Measurements from ENCODE around the gene KRTCAP3.
A peak's percentile ranks its signal among the peaks of the same experiment; 100 is the strongest.

KRTCAP3 gene

DNA sequence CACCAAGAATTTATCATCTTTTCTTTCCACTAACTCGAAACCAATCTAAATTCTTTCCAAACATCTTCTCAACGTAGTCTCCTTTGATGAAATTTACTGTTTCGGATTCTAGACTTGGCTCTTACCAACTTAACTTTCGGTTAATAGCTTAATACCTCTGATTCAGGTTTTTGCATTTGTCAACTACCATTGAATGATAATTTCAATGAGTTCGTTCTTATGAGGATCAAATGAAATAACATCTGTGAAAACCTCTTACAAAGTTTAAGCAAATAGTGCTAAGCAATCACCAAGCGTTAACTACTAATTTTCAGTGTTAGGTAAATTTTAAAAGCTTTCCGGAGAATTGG, 14.3 kb upstream of the KRTCAP3 start:
- peak overlapping the region; percentile 83 for H3K4me3 ChIP-seq (ENCODE audit: low read length)
- no peak for DNase-seq (ENCODE audit: low read depth)
- TF ChIP-seq, protein P1, sequence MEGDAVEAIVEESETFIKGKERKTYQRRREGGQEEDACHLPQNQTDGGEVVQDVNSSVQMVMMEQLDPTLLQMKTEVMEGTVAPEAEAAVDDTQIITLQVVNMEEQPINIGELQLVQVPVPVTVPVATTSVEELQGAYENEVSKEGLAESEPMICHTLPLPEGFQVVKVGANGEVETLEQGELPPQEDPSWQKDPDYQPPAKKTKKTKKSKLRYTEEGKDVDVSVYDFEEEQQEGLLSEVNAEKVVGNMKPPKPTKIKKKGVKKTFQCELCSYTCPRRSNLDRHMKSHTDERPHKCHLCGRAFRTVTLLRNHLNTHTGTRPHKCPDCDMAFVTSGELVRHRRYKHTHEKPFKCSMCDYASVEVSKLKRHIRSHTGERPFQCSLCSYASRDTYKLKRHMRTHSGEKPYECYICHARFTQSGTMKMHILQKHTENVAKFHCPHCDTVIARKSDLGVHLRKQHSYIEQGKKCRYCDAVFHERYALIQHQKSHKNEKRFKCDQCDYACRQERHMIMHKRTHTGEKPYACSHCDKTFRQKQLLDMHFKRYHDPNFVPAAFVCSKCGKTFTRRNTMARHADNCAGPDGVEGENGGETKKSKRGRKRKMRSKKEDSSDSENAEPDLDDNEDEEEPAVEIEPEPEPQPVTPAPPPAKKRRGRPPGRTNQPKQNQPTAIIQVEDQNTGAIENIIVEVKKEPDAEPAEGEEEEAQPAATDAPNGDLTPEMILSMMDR (conservative IDR thresholded peaks at IDR 0.05; ENCODE audit: low read length), result no peak

DNA sequence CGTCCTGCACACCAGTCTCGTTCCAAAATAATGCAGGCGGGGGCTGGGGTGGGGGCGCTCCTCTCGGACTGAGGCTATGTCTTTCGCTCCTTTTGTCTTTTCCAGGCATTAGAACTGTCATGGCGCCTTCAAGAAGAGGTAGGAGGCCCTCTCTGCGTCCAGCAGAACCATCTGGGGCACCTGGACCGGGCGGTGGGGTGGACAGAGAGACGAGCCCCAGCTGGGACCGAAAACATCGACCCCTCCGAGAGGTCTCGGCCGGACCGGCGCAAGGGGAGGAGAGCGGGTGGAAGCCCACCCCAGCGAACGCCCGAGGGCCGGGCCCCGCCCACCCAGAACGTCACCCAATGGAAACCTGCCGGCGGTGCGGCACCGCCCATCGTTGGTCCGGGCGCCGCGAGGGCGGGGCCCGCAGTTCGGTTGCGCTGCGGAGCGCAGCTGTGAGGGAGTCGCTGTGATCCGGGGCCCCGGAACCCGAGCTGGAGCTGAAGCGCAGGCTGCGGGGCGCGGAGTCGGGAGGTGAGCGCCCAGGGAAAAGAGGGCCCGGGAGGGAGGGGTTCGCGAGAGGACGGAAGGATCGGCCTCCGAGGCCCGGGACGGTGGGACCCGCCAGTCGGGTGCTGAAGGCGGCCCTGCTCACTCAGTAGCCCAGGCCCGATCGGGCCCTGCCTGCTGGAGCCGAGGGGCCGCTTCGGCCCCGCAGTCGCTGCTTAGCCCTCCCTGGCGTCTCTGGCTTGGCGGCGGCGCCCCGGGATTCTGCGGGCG, 13.8 kb upstream of the KRTCAP3 start, which contains the start of gene NRBP1:
Gene NRBP1 (plus strand): TSS at position 419 of the 765 bp plus-strand sequence. CDS start 4,643 bp downstream, outside the sequence.
- TF ChIP-seq, protein P1 (conservative IDR thresholded peaks at IDR 0.05; ENCODE audit: low read length), result no peak
- peak; percentile 83 for DNase-seq (ENCODE audit: low read depth)
- peak within 1 kb of the TSS; percentile 85 for H3K4me3 ChIP-seq (ENCODE audit: low read length)

DNA sequence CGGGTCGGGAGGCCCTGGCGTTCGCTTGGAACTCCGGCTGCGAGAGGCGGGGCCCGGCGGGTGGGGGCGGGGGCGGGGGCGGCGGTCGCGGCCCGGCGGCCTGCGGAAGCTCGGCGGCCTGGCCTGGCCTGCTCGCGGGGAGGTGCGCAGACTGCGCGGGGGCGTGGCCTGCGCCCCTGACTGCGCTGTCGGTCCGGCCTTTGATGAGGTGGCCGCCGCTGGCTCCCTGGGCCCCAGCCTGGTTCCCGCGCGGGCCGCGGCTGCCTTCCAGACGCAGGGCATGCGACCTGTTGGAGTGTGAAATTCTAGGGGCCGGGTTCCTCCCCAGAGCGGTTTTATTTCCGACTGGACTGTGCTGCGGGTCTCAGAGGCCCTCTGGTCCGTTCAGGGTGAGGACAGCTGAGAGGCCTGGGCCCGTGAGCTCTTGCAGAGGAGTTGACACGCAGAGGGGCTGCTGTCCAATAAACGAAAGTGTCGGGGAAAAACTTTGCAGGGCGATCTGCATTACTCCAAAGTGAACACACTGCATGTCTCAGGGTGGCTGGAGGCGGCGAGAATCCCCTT, 13.1 kb upstream of the KRTCAP3 start:
- TF ChIP-seq, protein P1 (conservative IDR thresholded peaks at IDR 0.05; ENCODE audit: low read length), result no peak
- peak; percentile 84 for DNase-seq (ENCODE audit: low read depth)
- H3K4me3 ChIP-seq (ENCODE audit: low read length), result peak overlapping the region; percentile 85

DNA sequence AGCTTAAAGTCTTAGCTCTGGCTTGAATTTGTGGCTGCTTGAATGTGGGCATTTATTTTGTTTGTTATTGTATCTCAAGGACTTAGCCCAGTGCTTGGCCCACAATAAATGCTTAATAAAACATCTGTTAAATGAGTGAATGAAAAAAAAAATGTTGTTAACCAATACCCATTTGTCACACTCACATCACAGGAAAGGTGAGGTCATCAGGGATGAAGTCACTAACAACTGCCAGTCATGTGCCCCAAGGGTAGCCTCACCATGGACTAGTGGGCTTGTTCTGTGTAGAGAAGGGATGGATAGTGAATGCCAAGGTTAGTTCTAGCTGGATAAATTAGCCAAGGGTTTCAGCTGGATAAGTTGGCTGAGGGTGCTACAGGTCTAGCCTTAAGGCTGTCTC, 10.8 kb upstream of the KRTCAP3 start:
- TF ChIP-seq, protein P1 (conservative IDR thresholded peaks at IDR 0.05; ENCODE audit: low read length), result no peak
- no peak overlapping the region for H3K4me3 ChIP-seq (ENCODE audit: low read length)
- DNase-seq (ENCODE audit: low read depth), result peak; percentile 33

DNA sequence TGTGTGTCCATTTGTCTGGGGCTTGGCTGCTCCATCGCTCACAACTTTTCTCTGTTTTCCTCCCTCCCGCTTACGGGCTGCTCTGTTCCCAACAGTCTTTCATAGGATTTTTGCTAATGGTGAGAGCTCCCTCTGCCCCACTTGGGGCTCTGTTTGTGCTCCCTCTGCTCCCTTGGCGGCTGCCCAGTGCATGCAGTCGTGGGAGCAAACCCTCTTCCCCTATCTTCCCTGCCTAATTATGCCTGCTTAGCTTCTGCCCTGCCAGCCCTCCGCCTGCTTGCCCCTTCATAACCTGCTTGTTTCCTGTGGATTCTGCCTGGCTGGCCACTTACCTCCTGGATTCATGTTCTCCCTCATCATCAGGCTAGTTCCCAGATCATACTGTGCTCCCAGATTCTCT, 6.6 kb upstream of the KRTCAP3 start:
- H3K4me3 ChIP-seq (ENCODE audit: low read length), result no peak overlapping the region
- no peak for DNase-seq (ENCODE audit: low read depth)
- TF ChIP-seq, protein P1 (conservative IDR thresholded peaks at IDR 0.05; ENCODE audit: low read length), result no peak

DNA sequence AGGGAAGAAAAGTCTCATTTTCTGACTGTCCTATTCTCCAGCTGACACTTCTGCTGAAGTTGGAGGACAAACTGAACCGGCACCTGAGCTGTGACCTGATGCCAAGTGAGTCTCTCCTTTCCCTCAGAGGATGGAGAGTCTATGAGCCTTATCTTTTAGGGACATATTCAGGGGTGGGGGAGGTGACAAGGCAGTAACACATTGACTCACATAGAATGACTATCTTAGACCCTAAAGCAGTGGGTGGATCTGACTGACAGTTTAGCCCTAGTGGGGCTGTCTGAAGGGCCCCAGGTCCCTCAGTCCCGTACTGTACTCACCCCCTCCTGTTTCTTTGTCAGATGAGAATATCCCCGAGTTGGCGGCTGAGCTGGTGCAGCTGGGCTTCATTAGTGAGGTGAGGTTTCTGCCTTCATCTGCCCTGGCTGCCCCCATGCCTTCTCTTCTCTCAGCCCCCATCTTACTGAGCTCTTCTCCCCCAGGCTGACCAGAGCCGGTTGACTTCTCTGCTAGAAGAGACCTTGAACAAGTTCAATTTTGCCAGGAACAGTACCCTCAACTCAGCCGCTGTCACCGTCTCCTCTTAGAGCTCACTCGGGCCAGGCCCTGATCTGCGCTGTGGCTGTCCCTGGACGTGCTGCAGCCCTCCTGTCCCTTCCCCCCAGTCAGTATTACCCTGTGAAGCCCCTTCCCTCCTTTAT, 805 bp upstream of the KRTCAP3 start:
- TF ChIP-seq, protein P1 (conservative IDR thresholded peaks at IDR 0.05; ENCODE audit: low read length), result no peak
- no peak for DNase-seq (ENCODE audit: low read depth)

More for the DNA sequence above, 805 bp upstream of the KRTCAP3 start:
- H3K4me3 ChIP-seq (ENCODE audit: low read length), result no peak overlapping the region

All from AG10803 (cell line).